HG02973 (cell line): ENCODE data around the gene ADRA2B.
"Not testable (repeated sequence)": the region's sequence is repeated elsewhere in the genome, so short reads cannot be mapped to it uniquely, and the experiment has no call there.

Experiments used
- ATAC-seq: cut with Tn5 transposase; IDR thresholded peaks from one replicate; pipeline ENCODE4 v1.9.1; 2021; ENCODE audit warnings: moderate library complexity; ENCODE audit not compliant: unreplicated experiment

Gene ADRA2B

DNA sequence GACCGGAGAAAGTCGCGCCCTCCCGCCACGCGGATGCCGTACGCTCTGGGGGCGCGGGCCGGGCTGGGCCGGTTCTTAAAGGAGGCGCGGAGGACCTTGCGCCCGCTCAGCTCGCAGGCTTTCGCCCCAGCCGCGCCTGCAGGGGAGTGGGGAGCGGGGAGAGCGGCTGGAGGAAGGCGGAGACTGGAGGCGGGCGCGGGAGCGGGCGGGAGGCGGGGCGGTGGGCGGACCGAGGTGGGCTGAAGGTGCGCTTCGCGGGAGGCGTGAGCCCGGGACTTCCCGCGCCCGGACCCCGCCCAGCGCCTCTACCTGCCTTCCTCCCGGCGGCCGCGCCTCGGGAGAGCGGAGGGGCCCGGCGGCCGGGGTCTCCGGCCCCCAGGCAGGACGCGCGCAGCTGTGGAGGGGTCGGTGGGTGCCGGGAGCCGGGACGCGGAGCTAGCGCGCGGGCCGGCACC lies at the start of gene ADRA2B:
TSS of gene ADRA2B (minus strand) at position 148 of the 455 bp plus-strand sequence. CDS start 422 bp downstream, outside the sequence.
- ATAC-seq = peak; percentile 29

DNA sequence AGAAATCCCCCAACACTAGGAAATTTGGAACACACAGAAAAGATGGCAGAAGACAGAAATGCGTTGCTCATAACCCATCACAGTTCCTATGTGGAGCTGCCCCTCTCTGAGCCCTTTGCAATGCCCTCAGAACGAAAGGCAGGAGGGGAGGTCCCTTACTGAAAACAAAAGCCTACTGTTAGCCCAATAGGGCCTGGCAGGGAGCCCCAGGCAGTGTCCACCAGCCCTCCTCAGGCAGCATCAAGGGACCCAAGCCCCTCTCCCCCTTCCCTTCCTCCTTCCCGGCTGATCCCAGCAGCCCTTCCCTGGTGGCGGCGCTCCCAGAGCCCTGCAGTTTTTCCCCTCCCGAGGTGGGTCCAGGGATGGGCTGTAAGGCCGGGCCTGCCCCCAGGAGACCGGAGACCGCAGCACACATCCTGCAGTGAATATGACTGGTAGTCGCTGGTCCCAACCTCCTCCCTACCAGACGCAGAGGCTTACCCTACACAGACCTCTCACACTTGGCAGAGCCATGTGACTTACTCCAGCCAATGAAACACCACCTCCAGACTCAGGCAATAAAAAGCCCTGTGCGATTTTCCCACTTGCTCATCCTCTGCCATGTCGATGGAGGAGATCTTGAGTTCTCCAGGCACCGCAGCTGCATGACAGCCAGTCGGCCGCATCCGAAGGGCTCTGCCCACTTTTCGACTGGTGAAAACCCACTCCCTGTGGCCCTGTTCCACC lies 48.3 kb upstream of the ADRA2B start:
- ATAC-seq = peak; percentile 66

GRCh38 chr2:96163768-96164429 lies 47.5 kb upstream of the ADRA2B start:
- peak; percentile 63 for ATAC-seq

DNA sequence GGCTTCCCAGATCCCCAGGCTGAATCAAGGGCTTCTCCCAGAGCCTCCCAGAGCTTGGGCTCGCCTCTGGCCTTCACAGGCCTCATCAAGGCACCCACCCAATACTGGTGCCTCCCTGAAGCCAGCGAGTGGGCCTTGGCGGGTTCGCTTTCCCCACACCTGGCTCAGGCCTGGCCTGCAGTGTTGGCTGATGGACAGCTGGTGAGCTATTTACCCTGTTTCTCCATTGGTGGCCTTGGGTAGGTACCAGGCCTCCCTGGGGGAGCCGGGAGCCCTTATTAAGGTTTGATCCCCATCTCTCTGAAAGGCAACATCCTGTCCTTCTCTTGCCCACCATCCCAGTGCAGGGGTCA lies 47.0 kb upstream of the ADRA2B start:
- no peak for ATAC-seq

GRCh38 chr2:96161898-96162297 lies 45.5 kb upstream of the ADRA2B start:
- ATAC-seq = no peak

GRCh38 chr2:96160366-96160765 lies 44.0 kb upstream of the ADRA2B start:
- ATAC-seq = not testable (repeated sequence)

DNA sequence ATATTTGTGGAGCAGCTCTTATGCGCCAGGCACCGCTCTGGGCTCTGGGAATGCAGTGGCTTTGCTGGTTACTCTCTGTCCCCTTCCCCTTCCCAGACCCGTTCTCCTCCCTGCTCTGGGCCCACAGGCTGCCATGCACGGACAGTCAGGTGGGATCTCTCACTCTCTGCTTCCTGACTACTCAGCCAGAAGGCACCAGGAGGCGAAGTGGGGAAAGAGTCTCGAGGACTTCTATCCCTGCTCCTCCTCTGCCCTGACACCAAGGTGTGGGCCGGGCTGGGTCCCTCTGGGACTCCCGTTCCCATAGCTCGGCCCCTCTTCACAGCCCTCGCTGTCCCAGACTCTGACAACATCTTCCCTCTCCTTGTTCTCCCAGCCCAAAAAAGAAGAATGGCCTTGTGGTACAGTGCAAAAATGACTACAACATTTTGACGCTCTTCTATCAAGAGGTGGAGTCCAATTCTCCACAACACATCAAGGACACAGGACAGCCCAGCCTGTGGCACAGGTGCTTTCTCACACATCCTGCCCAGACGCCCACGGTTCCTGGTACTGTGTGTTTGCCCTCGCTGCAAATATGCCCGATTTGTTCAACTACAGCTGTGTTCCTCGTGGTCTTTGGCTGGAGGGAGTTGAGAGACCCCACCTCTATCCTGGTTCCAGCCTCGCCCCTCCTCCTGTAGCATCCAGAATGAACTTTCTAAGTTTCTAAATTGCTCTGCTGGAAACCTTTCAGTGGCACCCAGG lies 42.9 kb upstream of the ADRA2B start:
- no peak for ATAC-seq

DNA sequence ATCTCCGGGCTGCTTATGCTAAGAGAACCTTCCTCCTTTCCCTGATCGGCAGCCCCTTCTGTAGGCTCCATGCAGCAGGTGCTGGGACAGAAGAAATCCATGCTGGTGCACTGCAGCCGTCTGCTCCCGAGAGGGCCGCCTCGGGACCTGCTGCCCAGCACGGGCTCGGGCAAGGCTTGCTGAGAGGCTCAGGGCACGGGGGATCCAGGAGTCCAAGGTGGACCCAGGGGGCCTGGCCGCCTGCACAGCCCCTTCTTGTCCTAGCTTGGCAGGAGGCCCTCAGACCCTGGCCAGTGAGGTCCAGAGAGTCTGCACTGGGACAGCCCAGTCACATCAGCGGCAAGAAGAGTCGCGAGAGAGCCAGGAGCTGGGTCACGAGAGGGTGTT lies 42.2 kb upstream of the ADRA2B start:
- no peak for ATAC-seq

DNA sequence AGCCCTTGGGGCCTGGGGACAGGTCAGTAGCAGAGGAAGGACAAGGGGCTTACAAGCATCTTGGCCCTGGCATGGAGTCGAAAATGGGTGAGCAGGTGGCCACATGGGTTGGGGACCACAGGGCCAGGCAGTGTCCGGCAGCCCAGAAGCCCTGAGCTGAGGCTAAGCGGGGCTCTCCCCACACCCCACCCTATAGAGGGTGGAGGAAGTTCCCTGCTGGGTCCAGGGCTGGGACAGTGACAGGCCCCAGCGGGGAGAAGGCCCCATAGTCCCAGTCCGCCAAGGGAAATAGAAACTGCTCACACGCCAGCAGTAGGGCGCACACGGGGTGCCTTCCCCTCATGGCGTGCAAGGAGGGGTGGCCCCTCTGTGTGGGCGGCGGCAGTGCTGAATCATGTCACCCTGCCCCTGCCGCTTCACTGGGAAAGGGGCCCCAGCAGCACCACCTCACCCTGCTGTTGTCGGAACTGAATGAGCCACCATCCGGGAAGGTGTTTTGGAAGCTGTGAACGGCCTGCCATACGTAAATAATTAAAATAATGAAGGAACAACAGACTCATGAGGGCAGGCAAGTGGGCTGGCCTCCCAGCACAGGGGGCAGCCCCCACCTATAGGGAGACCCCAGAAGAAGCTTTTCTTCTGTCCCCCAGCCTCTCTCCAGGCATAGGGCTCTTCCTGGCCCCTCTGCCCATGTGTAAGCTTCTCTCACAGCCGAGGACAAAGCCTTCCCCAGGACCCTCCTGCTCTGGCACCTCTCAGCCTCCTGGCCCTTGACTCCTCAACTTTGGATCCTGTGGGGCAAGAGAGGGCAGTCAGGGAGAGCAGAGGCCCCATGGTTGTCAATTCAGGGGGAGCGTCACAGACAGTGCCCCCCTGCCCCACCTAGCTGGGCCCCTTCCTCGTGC lies 41.5 kb upstream of the ADRA2B start:
- peak; percentile 54 for ATAC-seq

DNA sequence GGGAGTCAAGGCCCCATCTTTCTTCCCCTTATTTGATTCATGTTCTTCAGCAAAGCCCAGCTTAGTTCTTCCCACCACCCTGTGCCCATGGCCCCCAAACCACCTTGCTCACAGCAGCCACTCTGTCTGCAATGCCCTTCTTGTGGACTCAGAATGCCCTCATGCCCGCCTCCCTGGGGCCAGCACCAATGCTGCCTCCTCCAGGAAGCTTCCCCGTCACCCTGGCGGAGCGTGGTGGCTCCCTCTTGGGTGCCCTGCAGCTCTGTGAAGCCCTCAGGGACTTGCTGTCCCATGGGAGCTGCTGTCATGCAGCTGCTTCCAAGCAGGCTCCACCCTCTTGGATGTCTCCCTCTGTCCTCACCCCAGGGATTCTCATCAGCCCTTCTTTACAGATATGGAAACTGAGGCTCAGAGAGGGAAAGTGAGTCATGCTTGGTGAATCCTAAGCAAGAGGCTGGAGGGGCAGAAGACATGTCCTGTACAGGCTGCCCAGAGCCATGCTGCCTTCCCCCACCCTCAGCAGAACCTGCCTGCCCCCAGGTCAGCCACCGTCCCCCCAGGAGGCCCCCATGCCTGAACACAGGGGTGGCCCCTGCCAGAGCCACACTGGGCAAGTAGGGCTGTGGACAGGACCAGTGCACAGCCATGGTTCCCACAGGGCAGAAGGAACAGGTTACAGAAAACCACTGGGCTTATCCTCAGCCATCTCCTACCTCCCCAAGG lies 40.7 kb upstream of the ADRA2B start:
- ATAC-seq = peak; percentile 34

DNA sequence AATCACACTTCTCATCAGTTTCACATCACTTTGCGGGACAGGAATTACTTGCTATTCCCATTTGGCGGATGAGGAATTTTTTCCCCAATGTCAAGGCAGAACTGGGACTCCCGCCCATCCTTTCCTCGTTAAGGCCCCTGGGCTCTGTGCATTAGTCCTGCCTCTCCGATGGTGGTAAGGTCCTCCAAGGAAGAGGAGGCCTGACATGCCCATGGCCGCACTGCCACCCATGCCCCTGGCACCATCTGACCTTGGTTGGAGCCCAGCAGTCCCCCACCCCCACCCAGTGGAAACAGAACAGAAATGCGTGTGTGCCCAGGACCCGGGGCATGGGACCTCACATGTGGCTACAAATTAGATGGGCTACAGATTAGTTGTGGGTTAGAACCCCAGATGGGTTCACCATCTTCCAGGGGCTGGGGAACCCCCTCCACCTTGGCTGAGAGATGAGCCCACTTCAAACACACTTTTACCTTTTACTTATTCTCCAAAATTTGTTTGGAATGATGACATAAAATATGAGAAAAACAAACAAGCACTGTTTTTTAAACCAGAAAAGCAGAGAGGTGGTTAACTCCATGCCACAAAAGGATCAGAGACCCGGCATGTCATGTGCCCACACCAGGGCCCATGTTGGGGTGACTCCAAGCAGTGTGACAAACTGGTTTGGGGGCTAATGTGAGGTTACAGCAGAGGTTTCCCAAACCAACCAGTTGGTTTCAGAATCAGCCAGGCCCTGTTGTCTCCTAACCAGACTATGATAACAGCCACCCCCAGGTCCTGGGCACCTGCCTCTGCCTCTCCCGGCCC lies 39.8 kb upstream of the ADRA2B start:
- no peak for ATAC-seq

DNA sequence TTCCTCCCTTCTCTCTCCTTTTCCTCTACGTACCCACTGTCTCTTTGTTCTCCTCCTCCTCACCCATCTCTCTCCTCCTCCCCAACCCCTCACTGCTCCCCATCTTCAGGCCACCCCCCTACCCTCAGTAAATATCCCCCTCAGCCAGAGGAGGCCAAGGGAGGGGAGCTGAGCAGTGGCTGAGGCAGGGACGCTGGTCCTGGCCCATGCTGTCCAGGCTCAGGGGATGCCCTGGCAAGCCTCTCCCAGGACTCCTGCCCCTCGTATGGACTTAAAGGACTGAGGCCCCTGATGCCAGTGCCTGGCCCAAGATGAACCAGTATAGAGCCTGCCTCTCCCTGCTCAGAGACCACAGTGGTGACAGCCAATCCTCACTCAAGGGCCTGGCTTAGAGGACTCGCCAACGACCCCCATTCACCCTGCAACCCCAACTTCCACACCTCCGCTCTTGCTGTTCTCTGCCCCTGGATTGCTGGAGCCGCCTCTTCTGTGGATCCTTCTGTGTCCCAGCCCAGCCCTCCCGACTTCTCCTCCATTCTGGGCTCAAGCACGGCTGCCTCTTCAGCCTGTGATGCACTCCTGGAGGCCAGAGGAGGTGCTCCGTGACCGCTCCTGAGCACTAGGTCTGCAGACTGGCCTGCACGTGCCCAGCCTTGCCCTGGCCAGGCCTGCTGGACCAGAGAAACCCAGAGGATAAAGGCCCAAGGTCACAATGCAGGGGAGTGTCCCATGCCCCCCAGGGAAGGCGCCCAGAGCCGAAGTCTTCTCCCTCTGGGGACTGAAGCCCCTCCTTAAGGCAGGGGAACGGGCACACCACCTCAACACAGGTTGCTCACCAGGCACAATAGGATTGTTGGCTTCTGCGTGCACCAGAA lies 38.4 kb upstream of the ADRA2B start:
- no peak for ATAC-seq

- ATAC-seq = no peak
Measured at GRCh38 chr2:96153991-96154431, 37.6 kb upstream of the ADRA2B start.

GRCh38 chr2:96153291-96153713 lies 36.9 kb upstream of the ADRA2B start:
- no peak for ATAC-seq

DNA sequence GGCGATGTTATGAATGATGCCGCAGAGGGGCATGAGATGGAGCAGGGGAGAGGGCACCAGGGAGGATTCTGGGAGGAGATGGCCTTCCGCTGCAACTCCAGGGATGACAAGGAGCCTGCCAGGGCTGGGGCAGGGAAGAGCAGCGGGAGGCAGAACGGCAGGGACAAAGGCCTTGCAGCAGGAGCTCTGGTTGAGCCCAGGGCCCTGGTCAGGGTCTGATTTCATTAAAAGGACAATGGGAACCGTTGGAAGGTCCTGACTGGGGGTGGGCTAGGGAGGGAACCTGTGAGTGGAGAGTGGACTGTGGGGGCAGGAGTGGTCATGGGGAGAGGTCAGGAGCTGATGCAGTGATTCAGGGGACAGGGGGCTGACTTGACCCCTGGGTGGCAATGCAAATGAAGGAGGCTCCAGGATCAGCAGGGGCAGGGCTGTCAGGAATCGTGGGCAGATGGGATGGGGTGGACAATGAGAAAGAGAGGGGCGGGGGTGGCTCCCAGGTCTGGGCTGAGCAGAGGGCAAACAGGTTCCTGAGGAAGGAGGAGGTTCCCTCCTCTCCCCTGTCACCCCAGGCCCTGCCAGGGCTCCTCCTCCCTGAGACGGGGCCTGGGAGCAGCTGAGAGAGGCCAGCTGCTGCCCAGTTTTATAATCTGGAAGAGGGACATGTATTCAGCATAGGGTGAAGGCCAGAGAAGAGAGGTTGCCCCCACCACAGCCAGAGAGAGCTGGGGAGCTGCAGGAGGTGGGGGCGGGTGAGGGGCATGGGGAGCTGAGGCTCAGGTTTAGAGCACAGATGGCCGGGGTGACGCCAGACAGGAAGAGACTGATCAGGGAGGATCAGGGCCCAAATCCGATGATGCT lies 36.2 kb upstream of the ADRA2B start:
- no peak for ATAC-seq

DNA sequence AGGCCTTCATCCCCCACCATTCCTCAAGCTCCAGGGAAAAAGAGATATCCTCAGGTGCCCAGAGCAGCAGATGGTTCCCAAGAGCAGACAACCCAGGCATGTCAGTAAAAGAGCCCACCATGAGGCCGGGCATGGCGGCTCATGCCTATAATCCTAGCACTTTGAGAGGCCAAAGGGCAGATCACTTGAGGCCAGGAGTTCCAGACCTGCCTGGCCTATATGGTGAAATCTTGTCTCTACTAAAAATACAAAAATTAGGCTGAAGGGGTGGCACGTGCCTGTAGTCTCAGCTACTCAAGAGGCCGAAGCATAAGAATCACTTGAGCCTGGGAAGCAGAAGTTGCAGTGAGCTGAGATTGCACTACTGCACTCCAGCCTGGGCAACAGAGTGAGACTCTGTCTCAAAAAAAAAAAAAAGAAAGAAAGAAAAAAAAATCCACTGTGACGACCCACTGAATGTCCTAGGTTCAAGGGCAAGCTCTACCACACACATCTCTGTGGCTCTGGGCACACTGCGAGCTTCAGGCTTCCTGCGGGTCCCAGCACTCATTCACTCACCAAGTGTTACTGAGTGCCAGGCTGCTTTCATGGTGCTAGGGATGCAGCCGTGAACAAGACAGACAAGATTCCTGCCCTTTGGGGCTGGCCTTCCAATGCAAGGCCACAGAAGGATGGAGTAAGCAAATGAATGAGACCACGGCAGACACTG lies 35.4 kb upstream of the ADRA2B start:
- ATAC-seq = no peak
